Measurements from ENCODE around the gene MDM4.
"Not testable (repeated sequence)": the region's sequence is repeated elsewhere in the genome, so short reads cannot be mapped to it uniquely, and the experiment has no call there.

Gene MDM4, protein sequence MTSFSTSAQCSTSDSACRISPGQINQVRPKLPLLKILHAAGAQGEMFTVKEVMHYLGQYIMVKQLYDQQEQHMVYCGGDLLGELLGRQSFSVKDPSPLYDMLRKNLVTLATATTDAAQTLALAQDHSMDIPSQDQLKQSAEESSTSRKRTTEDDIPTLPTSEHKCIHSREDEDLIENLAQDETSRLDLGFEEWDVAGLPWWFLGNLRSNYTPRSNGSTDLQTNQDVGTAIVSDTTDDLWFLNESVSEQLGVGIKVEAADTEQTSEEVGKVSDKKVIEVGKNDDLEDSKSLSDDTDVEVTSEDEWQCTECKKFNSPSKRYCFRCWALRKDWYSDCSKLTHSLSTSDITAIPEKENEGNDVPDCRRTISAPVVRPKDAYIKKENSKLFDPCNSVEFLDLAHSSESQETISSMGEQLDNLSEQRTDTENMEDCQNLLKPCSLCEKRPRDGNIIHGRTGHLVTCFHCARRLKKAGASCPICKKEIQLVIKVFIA

DNA sequence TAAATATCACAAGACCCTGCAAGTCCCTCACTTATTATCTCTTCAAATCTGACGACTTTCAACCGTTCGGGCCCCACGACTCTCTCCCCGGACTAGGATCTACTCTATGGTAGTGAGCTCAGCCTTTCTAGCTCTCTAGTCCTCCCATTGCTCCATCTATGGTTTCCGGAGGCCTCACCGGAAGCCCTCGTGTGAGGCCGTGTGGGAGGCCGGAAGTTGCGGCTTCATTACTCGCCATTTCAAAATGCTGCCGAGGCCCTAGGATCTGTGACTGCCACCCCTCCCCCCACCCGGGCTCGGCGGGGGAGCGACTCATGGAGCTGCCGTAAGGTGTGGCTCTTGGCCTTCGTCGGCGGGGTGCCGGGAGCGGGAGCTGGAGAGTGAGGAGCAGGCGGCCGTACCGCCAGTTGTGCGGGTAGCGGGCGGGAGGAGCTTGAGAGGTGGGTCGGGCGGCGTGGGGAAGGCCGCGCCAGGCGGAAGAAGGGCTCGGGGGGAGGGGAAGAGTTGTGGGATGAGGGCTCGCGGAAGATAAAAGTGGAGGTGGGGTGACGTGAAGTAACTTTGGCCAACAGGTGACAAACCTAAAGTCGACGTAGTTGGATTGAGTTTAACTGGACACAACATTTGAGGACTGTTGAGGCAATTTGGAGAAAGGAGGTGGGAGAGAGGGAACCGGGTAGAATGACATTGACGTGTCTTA, at the start of gene MDM4:
Gene MDM4, plus strand, starts transcription at position 227 of the 700 bp plus-strand sequence. CDS start 9,113 bp downstream, outside the sequence.
- DNase-seq, result peak; percentile 88 to 94

DNA sequence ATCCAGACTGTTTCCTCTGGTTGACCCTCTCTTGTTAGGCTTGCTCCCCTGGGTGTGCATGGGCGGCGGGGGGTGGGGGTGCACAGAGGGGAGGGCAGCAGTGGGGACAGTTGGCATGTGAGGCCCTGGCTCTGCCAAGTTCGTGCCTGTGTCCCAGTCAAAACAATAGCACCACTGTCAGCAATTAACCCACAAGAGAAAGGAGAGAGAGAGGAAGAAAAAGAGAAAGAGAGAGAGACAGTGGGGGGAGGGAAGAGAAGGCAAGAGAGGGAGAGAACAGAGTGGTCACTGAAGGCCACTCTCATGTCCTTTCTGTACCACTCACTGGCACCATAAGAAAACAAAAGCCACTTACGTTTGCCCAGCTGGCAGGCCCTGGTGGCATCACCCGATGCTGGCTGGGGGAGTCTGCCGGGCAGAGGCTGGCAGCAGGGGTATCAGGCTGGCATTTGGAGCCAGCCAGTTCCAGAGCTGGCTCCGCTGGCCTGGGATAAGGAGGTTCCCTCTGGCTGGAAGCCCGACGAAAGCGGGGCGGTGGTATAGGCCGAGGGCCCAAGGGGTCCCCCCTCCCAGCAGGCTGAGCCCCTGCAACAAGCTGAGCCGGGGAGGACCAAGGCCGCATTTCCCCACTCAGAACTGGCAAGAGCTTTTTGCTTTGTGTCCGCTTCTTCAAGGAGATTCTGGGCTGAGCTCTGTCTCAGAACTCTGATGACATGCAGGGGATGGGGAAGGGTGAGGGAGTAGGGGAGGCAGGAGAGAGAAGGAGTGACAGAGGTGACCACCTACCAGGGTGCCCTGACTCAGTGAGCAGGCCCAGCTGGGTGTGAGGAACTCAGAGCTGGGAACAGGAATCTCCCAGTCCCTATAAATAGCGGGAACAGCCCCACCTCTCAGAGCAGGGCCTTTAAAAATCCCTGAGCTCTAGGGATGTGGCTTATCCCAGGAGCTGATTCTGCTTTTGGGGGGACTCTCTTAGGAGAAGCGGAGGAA, 49.5 kb upstream of the MDM4 start:
- no peak for DNase-seq

DNA sequence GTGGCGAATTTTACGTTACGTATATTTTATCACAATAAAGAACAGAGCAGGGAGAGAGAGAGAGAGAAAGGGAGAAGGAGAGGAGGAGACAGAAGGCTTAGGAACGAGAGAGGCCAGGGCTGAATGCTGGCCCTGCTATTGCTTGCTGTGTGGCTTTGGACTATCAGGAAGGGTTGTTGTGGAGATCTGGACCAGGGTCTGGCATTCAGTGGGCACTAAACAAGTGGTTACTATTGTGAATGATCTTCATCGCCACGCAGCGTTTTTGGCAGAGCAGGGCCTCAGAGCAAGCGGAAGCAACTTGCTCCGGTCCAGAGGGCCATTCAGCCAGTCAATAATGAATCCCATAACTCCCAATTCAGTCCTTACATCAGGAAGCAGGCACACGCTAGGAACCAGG, 48.0 kb upstream of the MDM4 start:
- no peak for DNase-seq

DNA sequence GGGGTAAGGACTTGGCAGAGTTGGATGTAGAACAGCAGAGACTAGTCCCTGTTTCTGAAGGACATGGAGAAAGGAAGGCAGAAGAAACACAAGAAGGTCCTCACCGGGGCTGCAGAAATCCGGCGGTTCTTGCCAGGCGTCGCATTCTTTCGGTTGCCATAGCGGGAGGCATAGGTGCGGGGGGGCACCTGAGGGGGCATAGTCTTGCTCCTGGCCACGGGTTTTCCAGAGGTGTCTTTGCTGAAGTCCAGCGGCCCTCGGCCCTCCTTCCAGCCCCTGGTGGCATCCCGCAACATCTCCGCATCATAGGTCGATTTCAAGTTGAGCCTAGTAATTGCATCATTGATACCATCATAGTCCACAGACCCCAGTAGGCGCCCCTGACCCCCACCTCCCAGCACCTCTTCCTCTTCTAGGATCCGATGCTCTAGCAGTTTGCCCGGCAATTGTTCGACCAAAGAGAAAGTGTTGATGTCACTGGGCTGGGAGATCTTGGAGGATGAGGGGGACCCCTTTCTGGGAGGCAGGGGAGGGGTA, 47.4 kb upstream of the MDM4 start:
- no peak for DNase-seq

DNA sequence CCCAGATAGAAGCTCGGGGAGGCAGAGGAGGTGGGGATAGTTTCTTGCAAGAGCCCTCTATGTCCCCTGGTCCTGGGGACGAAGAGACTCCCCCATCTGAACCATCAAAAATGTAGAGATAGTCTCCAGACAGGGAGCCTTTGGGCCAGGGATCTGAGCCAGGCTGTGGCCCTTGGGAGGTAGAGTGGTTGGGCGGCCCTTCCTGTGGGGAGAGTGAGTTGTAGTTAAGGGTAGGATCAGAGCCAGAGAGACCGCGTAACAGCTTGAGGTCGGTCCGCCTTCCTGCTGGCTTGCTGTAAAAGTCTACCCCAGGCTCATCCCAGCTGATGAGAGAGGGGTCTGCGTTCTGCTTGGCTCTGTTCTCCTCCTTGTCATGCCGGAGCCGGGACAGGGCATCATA, 46.9 kb upstream of the MDM4 start:
- no peak for DNase-seq

DNA sequence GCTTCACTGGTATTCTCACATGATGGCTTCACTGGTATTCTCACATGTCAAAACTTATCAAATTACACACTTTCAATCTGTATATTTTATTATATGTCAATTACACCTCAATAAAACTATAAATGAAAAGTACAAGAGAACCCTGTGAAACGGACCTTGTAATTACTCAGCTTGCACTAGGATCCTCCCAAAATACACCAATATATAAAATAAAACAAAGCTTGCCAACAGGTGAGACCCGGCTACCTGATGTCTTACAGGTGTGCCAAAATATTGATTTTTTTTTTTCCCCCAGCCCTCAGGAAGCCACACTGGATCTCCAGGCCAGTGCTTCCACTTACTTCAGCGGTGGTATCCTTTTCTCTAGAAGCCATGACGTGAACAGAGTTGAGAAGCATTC, 44.5 kb upstream of the MDM4 start:
- no peak for DNase-seq

DNA sequence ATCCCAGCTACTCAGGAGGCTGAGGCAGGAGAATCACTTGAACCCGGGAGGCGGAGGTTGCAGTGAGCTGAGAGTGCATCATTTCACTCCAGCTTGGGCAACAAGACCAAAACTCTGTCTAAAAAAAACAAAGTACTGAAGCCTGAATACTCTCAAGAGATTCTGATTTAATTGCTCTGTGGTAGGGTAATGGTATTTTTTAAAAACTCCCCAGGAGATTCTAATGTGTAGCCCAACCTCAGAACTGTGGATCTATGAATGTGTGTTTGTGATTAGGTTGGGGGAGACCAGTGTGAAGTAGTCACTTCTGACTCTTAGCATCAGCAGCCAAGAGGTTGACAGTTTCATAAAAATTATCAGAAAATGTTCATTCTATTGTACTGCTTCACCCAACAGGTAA, 43.5 kb upstream of the MDM4 start:
- DNase-seq, result no peak

DNA sequence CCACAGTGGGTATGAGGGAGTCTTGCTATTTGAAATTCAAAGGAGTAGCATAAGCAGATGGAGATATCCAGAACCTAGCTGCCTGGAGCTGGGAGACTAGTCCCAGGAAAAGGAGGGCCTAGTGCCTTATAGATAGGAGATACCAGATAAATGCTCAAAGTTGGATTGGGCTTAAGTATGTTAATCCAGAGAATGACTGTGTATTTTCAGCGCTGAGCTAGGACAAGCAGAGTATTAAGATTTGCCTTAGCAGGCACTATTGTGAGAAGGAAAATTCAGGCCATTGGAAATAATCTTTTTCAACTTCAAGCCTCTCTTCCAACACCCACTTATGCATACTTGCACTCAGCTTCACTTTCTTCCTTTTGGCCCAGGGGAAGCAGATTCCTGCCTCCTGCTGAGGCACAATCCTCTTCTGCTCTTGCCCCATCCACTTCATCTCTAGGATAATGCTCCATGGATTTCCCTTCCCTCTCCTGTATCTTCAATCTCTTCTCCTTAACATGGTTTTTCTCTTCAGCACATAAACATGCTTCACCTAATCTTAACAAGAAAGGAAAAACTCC, 42.7 kb upstream of the MDM4 start:
- DNase-seq, result no peak

DNA sequence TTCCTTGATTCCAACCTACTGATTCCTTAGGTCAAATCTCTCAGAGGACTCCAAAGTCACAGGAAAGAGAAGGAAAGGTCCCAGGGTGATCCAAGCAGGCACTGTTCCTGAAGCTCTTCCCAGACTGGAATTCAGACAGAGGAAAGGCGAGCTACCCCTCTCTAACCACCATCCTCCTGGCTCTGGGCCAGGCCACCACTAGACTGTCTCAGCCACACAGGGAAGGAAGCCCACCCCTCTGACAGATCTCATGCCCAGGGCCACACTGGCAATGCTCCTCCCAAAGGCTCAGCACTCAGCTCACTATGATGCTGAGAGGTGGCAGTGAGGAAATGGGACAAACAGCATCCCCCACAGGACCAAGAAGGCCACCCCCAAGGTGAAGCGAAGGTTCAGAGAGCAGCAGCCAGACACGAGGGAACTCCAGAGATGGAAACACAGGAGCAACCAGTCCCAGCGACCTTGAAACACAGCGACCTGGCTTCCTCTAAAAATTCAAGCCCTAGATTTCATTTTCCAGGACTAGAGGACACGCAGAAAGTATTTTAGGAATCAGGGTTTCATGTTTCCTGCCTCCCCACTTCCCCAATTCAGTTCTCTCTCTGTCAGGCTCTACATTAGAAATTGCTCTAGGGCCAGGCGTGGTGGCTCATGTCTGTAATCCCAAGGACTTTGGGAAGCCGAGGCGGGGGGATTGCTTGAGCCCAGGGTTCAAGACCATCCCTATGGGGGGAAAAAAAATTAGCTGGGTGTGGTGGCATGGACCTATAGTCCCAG, 40.4 kb upstream of the MDM4 start:
- no peak for DNase-seq

DNA sequence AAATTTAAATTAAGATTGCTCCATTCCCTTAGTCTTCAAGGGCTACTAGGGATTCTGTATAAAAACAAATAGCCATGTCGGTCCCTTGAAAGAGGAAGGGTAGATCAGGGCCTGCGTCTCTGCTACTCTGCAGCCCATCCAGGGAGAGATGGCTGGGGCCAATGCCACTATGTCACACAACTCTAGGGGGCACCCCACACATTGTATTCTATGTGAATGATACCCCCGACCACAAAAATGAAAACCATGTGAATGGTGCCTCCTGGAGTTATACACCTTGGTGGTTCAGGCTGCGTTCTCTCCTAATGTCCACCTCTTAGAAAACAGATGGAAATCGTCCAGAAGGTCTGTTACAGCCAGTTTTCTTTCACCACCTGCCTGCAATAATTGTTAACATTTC, 39.6 kb upstream of the MDM4 start:
- DNase-seq, result no peak

DNA sequence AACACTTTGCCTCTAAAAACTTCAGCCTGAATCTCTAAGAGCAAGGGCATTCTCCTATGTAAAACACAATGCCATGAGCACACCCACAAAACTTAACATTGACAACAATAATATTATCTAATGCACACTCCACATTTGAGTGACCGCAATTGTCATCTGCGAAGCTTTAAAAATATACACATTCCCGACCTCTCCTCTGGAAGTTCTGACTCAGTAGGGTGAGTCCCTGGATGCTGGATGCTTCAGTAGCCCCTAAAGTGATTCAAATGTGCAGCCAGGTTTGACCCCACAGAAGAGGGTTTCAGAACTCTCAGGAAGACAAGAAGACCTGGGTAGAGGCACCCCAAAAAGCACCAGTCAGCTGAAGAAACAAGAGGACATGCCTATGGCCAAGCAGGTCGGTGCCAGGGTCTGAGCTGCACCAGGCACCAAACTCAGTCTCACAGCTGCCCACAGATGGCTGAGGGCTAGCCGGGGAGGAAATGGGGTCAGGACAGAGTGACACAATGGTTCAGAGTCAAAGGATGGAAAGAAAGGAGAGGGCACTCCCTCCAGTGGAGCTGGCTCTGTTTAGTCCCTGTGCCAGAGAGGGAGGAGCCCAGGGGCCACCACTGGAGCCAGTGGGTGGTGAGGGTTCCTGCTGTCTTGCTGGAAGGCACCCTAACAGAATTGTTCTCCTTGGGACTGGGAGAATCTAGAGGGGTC, 39.0 kb upstream of the MDM4 start:
- DNase-seq, result no peak

DNA sequence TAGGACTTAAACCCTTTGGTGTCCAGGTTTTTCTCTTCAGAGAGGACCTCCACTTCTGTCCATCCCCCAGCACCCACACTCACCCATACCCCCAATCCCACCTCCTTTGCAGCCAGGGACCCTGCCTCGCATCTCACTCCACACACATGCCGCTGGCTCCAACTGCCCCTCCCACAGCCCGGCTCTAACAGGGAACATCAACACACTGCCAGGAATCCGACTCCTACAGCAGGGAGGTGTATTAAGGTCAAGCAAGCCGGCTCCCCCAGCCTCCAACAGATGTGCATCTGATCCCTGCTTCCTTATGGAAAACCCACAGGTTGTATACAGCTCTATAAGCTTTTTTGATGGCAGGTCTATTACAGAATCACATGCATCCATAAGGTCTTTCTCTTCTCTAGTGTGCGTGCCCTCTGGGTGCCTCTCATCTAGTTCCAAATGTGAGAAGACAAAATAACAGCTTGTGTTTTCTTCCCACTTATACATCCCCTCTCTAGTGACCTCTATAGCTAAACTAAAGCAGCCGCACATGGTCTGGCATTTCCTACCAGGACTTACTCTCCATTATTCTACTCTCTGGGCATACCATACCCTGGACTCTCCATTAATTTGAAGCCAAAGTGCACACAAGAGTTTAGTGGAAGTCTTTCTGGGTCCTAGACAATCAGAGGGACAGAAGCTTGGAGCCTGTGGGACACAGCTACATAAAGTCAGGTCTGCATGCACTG, 37.9 kb upstream of the MDM4 start:
- no peak for DNase-seq

DNA sequence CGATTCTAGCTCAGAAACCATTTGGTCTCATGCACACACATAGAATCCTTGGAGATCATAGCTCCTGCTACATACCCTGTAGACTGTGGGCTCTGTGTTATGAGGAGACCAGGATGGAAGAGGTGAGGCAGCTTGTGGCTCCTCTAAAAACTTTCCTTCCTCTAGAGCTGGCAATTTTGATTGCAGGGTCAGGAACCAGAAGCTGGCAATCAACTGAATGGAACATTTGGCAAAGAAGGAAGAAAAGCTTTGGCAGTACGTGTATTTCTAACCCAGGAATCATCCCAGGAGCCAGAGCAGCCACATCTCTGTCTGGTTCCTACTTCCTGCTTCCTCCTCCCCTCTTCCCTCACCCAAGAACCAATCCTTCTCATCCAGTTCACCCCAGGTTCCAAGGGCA, 37.3 kb upstream of the MDM4 start:
- no peak for DNase-seq

DNA sequence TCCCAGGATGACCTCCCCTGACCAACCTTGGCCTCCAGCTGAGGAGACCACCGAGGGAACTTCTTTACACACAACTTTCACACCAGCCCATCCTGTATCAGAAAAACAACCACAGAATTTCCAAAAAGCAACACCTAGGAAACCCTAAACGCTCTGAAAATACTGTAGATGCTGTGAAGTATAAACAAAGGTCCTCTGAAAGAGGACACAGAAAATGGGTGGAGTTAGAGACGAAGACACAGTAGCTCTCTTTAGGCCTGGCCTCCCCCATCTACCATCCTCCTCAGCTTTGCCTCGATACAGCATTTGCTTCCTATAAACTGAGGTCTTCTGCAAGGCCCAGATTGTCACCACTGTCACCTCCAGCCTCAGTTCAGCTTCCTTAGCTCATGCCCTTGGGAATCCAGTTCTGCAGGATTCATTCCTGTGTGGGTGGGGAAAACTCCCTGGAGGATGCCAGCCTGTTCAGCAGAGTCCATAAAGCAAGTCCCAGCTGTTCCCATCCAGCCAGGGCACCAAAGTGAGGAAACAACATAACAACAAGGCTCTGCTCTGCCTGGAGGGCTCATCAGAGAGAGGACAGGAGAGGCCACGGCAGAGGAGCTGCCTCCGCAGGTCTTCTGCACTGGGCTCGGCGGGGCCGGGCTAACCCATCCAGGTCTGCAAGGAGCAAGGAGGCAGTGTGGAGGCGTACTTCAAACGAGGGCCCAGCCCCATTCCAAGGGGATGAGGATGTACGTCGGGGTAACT, 36.6 kb upstream of the MDM4 start:
- DNase-seq, result no peak

DNA sequence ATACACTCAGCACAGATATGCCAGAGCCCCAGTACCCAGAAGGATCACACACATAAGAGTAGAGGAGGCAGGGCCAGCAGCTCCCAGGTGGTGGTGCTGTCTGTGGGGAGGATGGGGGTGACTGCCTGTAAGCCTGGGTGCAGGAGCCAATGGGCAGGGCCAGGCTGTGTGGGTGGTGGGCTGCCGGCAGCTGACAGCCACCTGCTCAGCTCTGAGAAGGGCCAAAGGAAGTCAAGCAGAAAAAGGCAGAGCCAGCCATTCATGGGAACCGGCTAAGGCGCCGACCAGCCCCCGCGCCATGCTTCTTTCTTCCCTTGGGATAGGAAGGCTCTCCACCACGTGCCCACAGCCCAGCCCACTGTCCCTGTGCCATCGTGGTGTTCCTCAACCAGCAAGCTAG, 35.7 kb upstream of the MDM4 start:
- DNase-seq, result no peak

DNA sequence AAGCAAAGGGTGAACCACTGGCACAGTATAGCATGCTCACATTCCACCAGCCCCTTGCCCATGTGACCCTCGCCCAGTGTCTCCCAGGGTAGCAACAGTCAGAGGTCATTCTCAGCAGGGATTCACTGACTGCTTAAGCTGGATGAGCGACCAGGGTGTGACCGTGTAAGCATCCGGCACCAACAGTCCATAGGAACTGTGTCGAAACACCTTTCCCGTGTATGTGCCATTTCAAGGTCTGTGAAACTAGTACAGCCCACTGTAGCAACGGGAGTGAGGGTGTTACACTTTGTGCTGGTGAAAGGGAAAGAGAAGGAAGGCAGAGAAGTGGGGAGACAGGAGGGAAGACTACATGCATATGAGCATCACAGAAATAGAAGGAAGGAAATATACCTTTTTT, 32.4 kb upstream of the MDM4 start:
- DNase-seq, result no peak

DNA sequence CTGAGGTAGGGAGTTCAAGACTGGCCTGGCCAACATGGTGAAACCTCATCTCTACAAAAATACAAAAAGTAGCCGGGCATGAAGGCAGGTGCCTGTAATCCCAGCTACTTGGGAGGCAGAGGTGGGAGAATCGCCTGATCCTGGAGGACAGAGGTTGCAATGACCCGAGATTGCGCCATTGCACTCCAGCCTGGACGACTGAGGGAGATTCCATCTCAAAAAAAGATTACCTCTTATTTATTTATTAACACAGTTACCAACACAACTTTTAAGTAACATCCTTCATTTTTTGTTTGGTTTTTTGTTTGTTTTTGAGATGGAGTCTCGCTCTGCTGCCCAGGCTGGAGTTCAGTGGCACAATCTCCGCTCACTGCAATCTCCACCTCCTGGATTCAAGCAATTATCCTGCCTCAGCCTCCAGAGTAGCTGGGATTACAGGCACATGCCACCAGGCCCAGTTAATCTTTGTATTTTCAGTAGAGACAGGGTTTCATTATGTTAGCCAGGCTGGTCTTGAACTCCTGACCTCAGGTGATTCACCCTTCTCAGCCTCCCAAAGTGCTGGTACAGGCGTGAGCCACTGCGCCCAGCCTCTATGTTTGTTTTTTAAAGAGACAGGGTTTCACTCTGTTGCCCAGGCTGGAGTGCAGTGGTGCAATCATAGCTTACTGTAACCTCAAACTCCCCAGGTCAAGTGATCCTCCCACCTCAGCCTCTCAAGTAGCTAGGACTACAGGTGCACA, 29.5 kb upstream of the MDM4 start:
- DNase-seq, result not testable (repeated sequence)

DNA sequence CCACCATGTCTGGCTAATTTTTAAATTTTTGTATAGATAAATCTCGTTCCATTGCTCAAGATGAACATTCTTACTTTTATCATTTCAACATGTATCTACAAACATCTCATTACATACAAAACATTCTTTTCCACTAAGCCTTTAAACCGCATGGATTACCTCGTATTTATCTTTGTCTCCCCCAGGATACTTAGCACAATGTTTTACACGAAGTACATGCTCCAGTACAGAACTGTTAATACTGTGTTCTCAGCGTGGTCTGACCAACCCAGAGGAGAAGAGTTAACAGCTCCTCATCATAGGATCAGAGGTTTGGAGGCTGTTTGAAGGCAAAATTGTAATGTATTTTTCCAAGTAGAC, 29.0 kb upstream of the MDM4 start:
- no peak for DNase-seq

DNA sequence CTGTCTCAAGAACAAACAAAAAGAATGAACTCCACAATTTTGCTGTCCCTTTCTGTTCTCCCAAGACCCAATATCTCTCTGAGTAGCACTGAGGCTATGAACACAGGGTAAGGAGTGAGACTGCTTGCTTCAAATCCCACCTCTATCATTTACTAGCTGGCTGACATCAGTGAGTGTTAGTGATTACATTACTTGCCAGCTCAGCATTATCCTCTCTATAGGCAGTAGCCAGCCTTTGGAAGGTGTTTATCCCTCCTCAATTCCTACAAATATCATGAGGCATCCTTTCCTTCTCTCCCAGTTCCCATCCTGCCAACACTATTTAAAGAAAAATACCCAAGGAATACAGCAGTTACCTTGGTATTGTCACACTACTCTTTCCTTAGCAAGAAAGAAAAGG, 24.6 kb upstream of the MDM4 start:
- DNase-seq, result no peak
